NT2/D1 (cell line): Measurements from ENCODE around the gene PDCD7.

Experiments
- SUZ12 ChIP-seq: IDR thresholded peaks from 2 replicates; pipeline ENCODE4 v1.6.1; 2011; ENCODE audit not compliant: insufficient read length, insufficient read depth; ENCODE audit errors: extremely low read depth
- YY1 ChIP-seq: IDR thresholded peaks from 2 replicates; pipeline ENCODE4 v1.6.1; 2011; ENCODE audit not compliant: insufficient read length, insufficient read depth
- ZNF274 ChIP-seq: IDR thresholded peaks from 2 replicates; pipeline ENCODE4 v1.6.1; 2011; ENCODE audit warnings: mild to moderate bottlenecking, low read depth, low read length

- TF ChIP-seq YY1: no peak
- no peak for TF ChIP-seq ZNF274
- TF ChIP-seq SUZ12: no peak
Measured at GRCh38 chr15:65100442-65100841, 33.2 kb downstream of the PDCD7 start.
